ENCODE data around the gene NR2C2. TPM values are rescaled to one million over a fixed set of nuclear protein-coding genes. Genes with fewer than 3 reads are reported as not detected.

The NR2C2 gene
- total and polyA plus RNA-seq, 2 donors (not counting 1 experiment from before 2014, with no cell fraction given): 22.8 to 96.9 TPM

GRCh38 chr3:15055019-15055557 lies 107.7 kb downstream of the NR2C2 start:
- H3K4me1 ChIP-seq (ENCODE audit: control insufficient read depth in 2 of 2, insufficient read depth in 2 of 2, low read length in 2 of 2): peaks cover 45 to 61% of the 10 kb centered on the region in 2 donors
- peaks cover 68% of the 10 kb centered on the region for H3K79me2 ChIP-seq (ENCODE audit: control insufficient read depth, insufficient read depth, low read length)
- peak; percentile 68 for DNase-seq
- Mint-ChIP-seq H3K27me3 (no peaks in the 10 kb centered on the region), H3K4me3 (peak overlapping the region; percentile 71), H3K9me3 (ENCODE audit: insufficient read depth) (peaks cover 3% of the 10 kb centered on the region), H3K4me1 (peaks cover 61% of the 10 kb centered on the region), H3K27ac (peak overlapping the region; percentile 87)
- intact Hi-C loops (cut with micrococcal nuclease): loop anchor here (1.0 kb wide), 1 partner anchor 10 kb away; the partner anchor contains the start of gene MRPS25
- H3K4me2 ChIP-seq (replicated peaks; ENCODE audit: low read depth, low read length, poor library complexity, severe bottlenecking): peak overlapping the region; percentile 37
- peak overlapping the region; percentile 23 to 33 for H3K27ac ChIP-seq (ENCODE audit: low read length in 2 of 2)
- no CpG with 5 or more reads among the region's 8 CpGs for WGBS (ENCODE audit: insufficient coverage)
- H3K4me3 ChIP-seq (ENCODE audit: control extremely low read depth in 1 of 5, extremely low read depth in 1 of 5, insufficient read depth in 1 of 5, low read depth in 2 of 5, low read length in 4 of 5): peak overlapping the region in 1 of 5 experiments; percentile 13
- CTCF ChIA-PET: interaction anchor here (1.1 kb wide), 1 partner anchor 9 kb away, joined by 4 read pairs; no protein-coding TSS in a partner anchor
- ATAC-seq (ENCODE audit: low read depth): peak; percentile 46
- H3K27me3 ChIP-seq (replicated peaks in 1 of 4; ENCODE audit: control extremely low read depth in 1 of 4, control insufficient read depth in 3 of 4, insufficient read depth in 4 of 4, low read length in 3 of 4): no peaks in the 10 kb centered on the region
- no peak overlapping the region for H2AFZ ChIP-seq (ENCODE audit: insufficient read depth, low read depth, low read length, poor library complexity, severe bottlenecking)
- TF ChIP-seq CTCF (IDR thresholded peaks at IDR 0.05) (no peak), EZH2 (IDR thresholded peaks at IDR 0.05; ENCODE audit: borderline replicate concordance, insufficient read depth, low read depth, low read length, poor library complexity, severe bottlenecking) (no peak)
- H3K36me3 ChIP-seq (replicated peaks in 1 of 2; ENCODE audit: control extremely low read depth in 1 of 2, control insufficient read depth in 1 of 2, extremely low read depth in 1 of 2, insufficient read depth in 2 of 2, low read length in 1 of 2): peaks cover 0 to 34% of the 10 kb centered on the region in 2 experiments
- POLR2A ChIA-PET: interaction anchor here (0.6 kb wide), 1 partner anchor 48 kb away, joined by 6 read pairs; no protein-coding TSS in a partner anchor
- H4K20me1 ChIP-seq (ENCODE audit: control insufficient read depth, insufficient read depth, low read length, poor library complexity, severe bottlenecking): peaks cover 40% of the 10 kb centered on the region
- H3K9me3 ChIP-seq (ENCODE audit: control extremely low read depth in 1 of 3, control insufficient read depth in 2 of 3, insufficient read depth in 1 of 3, low read length in 2 of 3): peaks cover 0 to 14% (median 0%) of the 10 kb centered on the region in 3 donors
- no peak overlapping the region for H3K9ac ChIP-seq (ENCODE audit: low read length)

- Mint-ChIP-seq H3K4me1 (peaks cover 44% of the 10 kb centered on the region), H3K27ac (peak overlapping the region; percentile 33), H3K27me3 (no peaks in the 10 kb centered on the region), H3K9me3 (ENCODE audit: insufficient read depth) (peaks cover 3% of the 10 kb centered on the region), H3K4me3 (no peak overlapping the region)
- H3K9me3 ChIP-seq (ENCODE audit: control extremely low read depth in 1 of 3, control insufficient read depth in 2 of 3, insufficient read depth in 1 of 3, low read length in 2 of 3): peaks cover 0 to 14% (median 0%) of the 10 kb centered on the region in 3 donors
- peaks cover 75% of the 10 kb centered on the region for H3K79me2 ChIP-seq (ENCODE audit: control insufficient read depth, insufficient read depth, low read length)
- H3K4me2 ChIP-seq (replicated peaks; ENCODE audit: low read depth, low read length, poor library complexity, severe bottlenecking): no peak overlapping the region
- no peak overlapping the region for H2AFZ ChIP-seq (ENCODE audit: insufficient read depth, low read depth, low read length, poor library complexity, severe bottlenecking)
- ChIA-PET POLR2A (no interaction called here), CTCF (no interaction called here)
- H3K27me3 ChIP-seq (replicated peaks in 1 of 4; ENCODE audit: control extremely low read depth in 1 of 4, control insufficient read depth in 3 of 4, insufficient read depth in 4 of 4, low read length in 3 of 4): no peaks in the 10 kb centered on the region
- H3K27ac ChIP-seq (ENCODE audit: low read length in 2 of 2): no peak overlapping the region
- 98% methylated on average over 19 of the region's 19 CpGs for WGBS (ENCODE audit: insufficient coverage)
- H3K4me1 ChIP-seq (ENCODE audit: control insufficient read depth in 2 of 2, insufficient read depth in 2 of 2, low read length in 2 of 2): peaks cover 28 to 43% of the 10 kb centered on the region in 2 donors
- no peak for DNase-seq
- H3K36me3 ChIP-seq (replicated peaks in 1 of 2; ENCODE audit: control extremely low read depth in 1 of 2, control insufficient read depth in 1 of 2, extremely low read depth in 1 of 2, insufficient read depth in 2 of 2, low read length in 1 of 2): peaks cover 0 to 34% of the 10 kb centered on the region in 2 experiments
- no peak for ATAC-seq (ENCODE audit: low read depth)
- TF ChIP-seq CTCF (IDR thresholded peaks at IDR 0.05): no peak
- TF ChIP-seq EZH2 (IDR thresholded peaks at IDR 0.05; ENCODE audit: borderline replicate concordance, insufficient read depth, low read depth, low read length, poor library complexity, severe bottlenecking): no peak
- H4K20me1 ChIP-seq (ENCODE audit: control insufficient read depth, insufficient read depth, low read length, poor library complexity, severe bottlenecking): peaks cover 37% of the 10 kb centered on the region
- H3K4me3 ChIP-seq (ENCODE audit: control extremely low read depth in 1 of 5, extremely low read depth in 1 of 5, insufficient read depth in 1 of 5, low read depth in 2 of 5, low read length in 4 of 5): no peak overlapping the region
- intact Hi-C loops (cut with micrococcal nuclease): no loop called here
- H3K9ac ChIP-seq (ENCODE audit: low read length): no peak overlapping the region
These were observed 109.5 kb downstream of the NR2C2 start for GRCh38 chr3:15056676-15057404.

Data from B cell (primary cell).